Measurements from ENCODE around the gene FMNL3.

Gene FMNL3

DNA sequence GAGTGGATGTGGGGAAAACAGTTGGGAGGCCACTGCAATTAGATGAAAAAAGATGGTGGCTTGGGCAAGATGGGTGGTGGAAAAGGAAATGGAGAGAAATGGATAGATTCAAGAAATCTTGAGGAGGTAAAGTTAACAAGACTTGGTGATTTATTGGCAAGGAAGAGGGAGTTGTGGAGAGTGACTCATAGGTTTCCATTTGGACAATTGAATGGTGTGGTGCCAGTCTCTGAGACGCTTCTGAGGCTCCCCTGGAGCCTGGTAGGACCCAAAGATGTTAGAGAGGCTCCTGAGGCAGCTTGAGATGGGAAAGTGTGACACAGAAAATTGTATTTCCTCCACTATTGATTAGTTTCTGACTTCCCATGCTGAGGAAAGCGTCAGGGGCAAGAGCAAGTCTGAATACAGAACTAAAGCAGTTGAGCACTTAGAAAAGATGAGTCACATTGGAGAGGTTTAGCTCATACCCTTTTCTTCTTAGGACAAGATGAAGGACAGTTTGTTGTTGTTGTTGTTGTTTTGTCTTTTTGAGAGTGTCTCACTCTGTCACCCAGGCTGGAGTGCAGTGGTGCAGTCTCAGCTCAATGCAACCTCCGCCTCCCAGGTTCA, 79.3 kb downstream of the FMNL3 start:
- Histone ChIP-seq H3K9ac (ENCODE audit: low read length) (no peak overlapping the region), H3K36me3 (ENCODE audit: control insufficient read depth, insufficient read depth, low read length) (no peaks in the 10 kb centered on the region), H3K9me3 (ENCODE audit: control insufficient read depth, low read length) (no peaks in the 10 kb centered on the region), H3K4me3 (ENCODE audit: low read length) (no peak overlapping the region), H3K27me3 (ENCODE audit: control insufficient read depth, insufficient read depth, low read length) (no peaks in the 10 kb centered on the region), H3K4me1 (ENCODE audit: control insufficient read depth, insufficient read depth, low read length) (no peaks in the 10 kb centered on the region)

DNA sequence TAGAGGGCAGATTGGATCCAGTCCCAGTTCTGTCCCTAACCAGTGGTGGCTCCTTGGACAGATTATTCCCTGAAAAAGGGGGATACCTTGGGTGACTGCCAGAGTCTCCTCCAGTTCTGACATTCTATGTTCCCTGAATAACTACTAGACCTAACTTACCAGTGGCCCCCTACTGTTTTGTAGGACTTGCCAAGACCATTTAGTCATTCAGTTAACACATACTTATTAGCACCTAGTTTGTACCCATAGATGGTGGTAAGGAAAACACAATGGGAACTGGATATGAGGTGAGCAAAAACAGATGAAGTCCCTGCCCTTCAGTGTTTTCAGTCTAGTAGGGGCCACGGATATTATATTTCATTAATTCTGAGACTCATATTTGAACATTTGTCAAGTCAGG, 80.4 kb downstream of the FMNL3 start:
- no peaks in the 10 kb centered on the region for H3K27me3 ChIP-seq (ENCODE audit: control insufficient read depth, insufficient read depth, low read length)
- no peaks in the 10 kb centered on the region for H3K36me3 ChIP-seq (ENCODE audit: control insufficient read depth, insufficient read depth, low read length)
- no peaks in the 10 kb centered on the region for H3K9me3 ChIP-seq (ENCODE audit: control insufficient read depth, low read length)
- H3K4me3 ChIP-seq (ENCODE audit: low read length): no peak overlapping the region
- H3K9ac ChIP-seq (ENCODE audit: low read length): no peak overlapping the region
- H3K4me1 ChIP-seq (ENCODE audit: control insufficient read depth, insufficient read depth, low read length): peaks cover 1% of the 10 kb centered on the region

DNA sequence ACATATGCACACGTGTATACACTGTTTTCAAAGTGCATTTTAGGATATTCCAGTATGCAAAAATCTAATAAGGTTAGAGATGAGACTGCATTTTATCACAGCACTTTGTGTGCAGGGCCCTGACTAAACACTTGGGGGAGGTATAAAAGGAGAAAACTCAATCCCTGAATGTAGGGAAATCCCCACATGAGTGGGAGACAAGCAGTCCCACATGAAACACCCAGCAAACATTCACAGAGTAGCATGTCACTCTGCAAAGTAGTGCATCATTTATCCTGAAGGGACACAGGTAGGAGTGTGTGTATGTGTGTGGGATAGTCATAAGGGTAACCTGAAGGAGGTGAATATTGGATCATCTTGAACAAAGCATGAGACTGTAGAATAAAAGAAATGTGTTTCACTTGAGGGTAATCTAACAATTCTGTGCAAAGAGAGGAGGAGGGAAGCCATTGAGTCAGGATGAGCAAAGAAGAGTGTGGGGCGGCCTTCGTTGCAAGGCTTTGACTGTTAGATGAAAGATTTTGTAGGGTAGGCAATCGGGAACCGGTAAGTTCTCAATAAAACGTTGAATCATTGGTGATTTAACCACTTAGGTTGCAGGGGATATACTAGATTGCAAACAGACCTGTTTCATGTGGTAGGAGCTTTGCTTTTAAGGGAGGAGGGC, 80.9 kb downstream of the FMNL3 start:
- Histone ChIP-seq H3K36me3 (ENCODE audit: control insufficient read depth, insufficient read depth, low read length) (no peaks in the 10 kb centered on the region), H3K9ac (ENCODE audit: low read length) (no peak overlapping the region), H3K4me1 (ENCODE audit: control insufficient read depth, insufficient read depth, low read length) (peaks cover 6% of the 10 kb centered on the region), H3K27me3 (ENCODE audit: control insufficient read depth, insufficient read depth, low read length) (no peaks in the 10 kb centered on the region), H3K4me3 (ENCODE audit: low read length) (no peak overlapping the region), H3K9me3 (ENCODE audit: control insufficient read depth, low read length) (no peaks in the 10 kb centered on the region)

DNA sequence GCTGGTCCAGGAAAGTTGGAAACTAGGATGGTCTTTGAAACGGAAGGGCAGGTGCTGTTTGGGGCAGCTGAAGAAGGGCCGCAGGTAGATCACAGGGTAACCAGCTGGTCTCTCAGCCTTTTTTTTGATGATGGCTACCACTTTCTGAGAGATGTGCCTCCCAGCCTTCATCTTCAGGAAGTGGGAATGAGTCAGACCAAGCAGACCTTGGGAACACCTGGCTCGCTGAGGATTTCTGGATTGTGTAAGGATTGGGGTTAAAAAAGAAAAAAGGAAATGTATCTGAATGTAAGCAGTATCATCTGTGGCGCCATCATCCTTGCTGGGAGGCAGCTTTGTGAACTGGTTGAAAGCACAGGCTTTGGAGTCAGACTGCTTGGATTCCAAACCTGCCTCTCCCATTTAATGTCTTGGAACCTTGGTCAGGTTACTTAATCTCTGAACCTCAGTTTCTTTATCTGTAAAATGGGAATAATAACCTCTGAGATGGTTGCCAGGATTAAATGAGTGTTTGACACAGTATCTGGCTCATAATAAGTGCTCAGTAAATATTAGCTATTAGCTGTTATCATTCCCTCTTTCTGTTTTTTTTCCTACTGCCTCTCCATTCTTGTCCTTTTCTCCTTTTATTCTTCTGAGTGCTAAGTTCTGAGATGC, 82.2 kb downstream of the FMNL3 start:
- Histone ChIP-seq H3K9ac (ENCODE audit: low read length) (no peak overlapping the region), H3K36me3 (ENCODE audit: control insufficient read depth, insufficient read depth, low read length) (no peaks in the 10 kb centered on the region), H3K4me3 (ENCODE audit: low read length) (no peak overlapping the region), H3K4me1 (ENCODE audit: control insufficient read depth, insufficient read depth, low read length) (peaks cover 6% of the 10 kb centered on the region), H3K9me3 (ENCODE audit: control insufficient read depth, low read length) (no peaks in the 10 kb centered on the region), H3K27me3 (ENCODE audit: control insufficient read depth, insufficient read depth, low read length) (no peaks in the 10 kb centered on the region)

DNA sequence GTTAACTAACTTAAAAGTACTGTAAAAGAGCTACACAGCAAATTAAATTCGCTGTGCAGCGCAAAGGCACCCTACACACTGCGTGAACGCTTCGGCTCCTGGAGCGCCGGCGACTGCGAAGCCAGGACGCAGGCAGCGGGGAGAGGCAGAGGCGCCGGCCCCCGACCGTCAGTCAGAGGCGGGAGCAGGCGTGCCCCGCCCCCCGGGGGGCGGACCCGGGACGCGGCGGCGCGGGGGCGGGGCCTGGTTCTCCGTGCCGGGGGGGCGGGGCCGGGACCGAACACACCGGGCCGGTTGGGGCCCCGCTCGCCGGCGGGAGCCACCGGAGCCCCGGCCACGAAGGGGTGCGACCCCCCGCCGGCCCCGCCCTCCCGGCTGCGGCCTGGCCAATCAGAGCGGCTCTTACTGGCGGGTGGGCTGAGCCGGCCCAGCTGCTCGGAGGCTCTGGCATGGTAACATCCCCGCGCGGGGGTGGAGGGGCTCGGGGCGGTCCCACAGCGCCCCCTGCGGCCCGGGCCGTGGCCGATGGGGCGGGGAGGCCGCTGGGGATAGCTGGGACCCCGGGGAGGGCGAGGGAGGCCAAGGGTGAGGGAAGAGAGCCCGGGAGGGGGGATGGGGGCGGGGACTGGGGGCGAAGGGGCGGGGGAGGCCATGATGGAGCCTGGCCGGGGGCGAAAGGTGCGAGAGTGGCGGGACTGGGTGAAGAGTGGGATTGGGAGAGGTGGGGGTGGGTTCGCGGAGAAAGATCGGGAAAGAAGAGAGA, 83.9 kb downstream of the FMNL3 start, which contains the start of gene PRPF40B:
TSS of gene PRPF40B (plus strand) at position 420 of the 763 bp plus-strand sequence. CDS start at position 450, 30 bp downstream.
- Histone ChIP-seq H3K36me3 (ENCODE audit: control insufficient read depth, insufficient read depth, low read length) (no peaks in the 10 kb centered on the region), H3K4me1 (ENCODE audit: control insufficient read depth, insufficient read depth, low read length) (peaks cover 6% of the 10 kb centered on the region), H3K4me3 (ENCODE audit: low read length) (peak within 1 kb of the TSS; percentile 91), H3K9ac (ENCODE audit: low read length) (peak within 1 kb of the TSS; percentile 53), H3K9me3 (ENCODE audit: control insufficient read depth, low read length) (no peaks in the 10 kb centered on the region), H3K27me3 (ENCODE audit: control insufficient read depth, insufficient read depth, low read length) (no peaks in the 10 kb centered on the region)

DNA sequence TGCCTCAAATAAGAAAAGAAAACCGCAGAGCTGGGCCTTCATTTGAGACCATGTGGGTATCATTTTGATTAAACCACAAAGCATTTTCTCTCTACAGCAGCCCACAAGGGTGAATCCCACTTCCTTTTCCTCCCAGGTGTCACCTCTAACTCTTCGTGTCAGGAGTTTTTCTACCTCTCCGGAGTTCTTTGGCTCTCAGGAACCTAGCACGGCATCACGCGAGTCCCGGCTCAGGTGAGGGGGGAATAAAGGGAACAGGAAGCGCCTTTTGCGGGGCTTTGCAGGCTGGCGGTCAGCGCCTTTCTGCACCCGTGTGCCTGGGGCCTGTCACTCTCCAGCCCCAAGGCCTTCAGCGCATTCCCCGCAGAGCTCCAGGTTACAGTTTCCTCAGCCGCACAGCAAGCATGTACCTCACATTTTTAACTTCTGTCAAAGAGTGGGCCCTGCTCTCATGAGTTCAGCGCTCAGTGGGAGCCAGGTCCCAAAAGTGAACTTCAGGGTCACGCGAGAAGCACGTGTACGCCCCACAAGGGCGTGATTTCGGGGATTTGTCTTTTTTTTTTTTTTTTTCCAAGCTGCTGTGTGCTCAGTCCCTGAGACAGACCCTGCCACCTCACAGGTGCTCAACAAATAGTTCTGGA, 84.6 kb downstream of the FMNL3 start:
- Histone ChIP-seq H3K9me3 (ENCODE audit: control insufficient read depth, low read length) (no peaks in the 10 kb centered on the region), H3K4me1 (ENCODE audit: control insufficient read depth, insufficient read depth, low read length) (peaks cover 6% of the 10 kb centered on the region), H3K9ac (ENCODE audit: low read length) (peak overlapping the region; percentile 53)

DNA sequence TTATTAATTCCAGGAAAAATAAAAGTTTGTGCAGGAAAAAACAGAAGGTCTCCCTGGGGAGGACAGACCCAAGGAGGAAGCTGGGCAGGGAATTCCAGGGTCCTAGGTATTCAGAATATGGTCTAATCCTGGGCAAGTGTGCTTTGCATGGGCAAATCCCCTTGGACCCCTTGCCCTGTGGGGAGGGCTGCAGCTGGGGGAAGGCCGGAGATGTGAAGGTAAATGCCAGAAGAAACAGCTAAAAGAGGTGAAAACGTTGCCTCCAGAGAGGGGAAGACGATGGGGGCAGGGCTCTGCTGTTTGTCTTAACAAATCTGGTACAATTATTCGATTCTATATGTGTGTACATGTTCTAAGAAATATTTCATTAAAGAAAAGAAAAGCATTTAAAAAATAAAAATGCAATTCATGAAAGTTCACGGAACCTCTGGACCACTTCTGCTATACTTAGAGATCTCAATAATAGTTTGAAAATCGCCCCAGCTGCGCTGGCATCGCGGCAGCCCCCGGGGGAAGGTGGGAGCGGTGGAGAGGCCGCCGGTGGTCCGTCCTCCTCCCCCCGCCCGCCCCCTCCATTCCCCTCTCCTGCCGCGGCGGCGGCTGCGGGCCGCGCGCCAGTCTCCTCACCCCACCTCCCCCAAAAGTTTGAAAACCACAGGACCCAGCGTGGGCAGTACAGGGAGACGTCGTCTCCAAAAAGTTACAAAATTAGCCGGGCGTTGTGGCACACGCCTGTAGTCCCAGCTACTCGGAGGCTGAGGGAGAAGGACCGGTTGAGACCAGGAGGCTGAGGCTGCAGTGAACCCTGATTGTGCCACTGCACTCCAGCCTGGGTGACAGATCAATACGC, 85.3 kb downstream of the FMNL3 start:
- Histone ChIP-seq H3K9ac (ENCODE audit: low read length) (peak overlapping the region; percentile 53), H3K4me3 (ENCODE audit: low read length) (peak overlapping the region; percentile 91), H3K27me3 (ENCODE audit: control insufficient read depth, insufficient read depth, low read length) (no peaks in the 10 kb centered on the region), H3K4me1 (ENCODE audit: control insufficient read depth, insufficient read depth, low read length) (peaks cover 6% of the 10 kb centered on the region), H3K9me3 (ENCODE audit: control insufficient read depth, low read length) (no peaks in the 10 kb centered on the region), H3K36me3 (ENCODE audit: control insufficient read depth, insufficient read depth, low read length) (no peaks in the 10 kb centered on the region)

More for the DNA sequence above, 84.6 kb downstream of the FMNL3 start:
- peak overlapping the region; percentile 91 for H3K4me3 ChIP-seq (ENCODE audit: low read length)
- no peaks in the 10 kb centered on the region for H3K36me3 ChIP-seq (ENCODE audit: control insufficient read depth, insufficient read depth, low read length)
- no peaks in the 10 kb centered on the region for H3K27me3 ChIP-seq (ENCODE audit: control insufficient read depth, insufficient read depth, low read length)

DNA sequence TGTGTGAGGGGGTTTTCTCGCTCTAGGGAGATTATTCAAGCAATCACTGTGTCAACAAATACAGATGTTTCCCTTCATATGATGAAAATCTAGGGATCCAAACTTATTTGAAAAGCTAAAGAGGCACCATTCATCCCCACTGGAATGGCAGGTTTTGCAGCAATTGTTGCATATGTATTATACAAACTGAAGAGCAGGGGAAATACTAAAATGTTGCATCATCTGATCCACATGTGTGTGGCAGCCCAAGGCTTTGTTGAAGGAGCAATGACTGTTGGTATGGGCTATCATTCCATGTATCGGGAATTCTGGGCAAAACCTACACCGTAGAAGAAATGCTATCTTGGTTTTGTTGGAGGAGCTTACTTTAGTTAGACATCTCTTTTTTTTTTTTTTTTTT, 87.9 kb downstream of the FMNL3 start:
- no peaks in the 10 kb centered on the region for H3K27me3 ChIP-seq (ENCODE audit: control insufficient read depth, insufficient read depth, low read length)
- no peaks in the 10 kb centered on the region for H3K9me3 ChIP-seq (ENCODE audit: control insufficient read depth, low read length)
- no peak overlapping the region for H3K9ac ChIP-seq (ENCODE audit: low read length)
- H3K36me3 ChIP-seq (ENCODE audit: control insufficient read depth, insufficient read depth, low read length): no peaks in the 10 kb centered on the region
- H3K4me3 ChIP-seq (ENCODE audit: low read length): no peak overlapping the region
- H3K4me1 ChIP-seq (ENCODE audit: control insufficient read depth, insufficient read depth, low read length): peaks cover 6% of the 10 kb centered on the region

DNA sequence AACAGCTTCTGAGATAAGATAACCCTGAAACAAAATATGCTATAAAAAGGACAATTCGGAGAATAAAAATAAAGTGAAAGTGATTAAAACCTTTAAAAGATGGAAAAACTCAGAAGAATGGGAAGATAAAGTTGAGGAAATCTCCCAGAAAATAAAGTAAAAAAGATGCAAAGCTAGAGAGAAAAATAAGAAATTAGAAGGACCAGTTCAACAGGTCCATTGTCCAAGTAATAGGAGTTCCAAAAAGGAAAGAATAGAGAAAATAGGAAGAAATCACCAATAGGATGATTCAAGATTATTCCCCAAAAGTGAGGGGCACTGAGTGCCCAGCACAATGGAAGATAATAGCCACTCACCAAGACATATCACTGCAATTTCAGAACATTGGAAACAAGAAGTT, 88.6 kb downstream of the FMNL3 start:
- Histone ChIP-seq H3K9ac (ENCODE audit: low read length) (no peak overlapping the region), H3K36me3 (ENCODE audit: control insufficient read depth, insufficient read depth, low read length) (no peaks in the 10 kb centered on the region), H3K27me3 (ENCODE audit: control insufficient read depth, insufficient read depth, low read length) (no peaks in the 10 kb centered on the region), H3K4me3 (ENCODE audit: low read length) (no peak overlapping the region), H3K9me3 (ENCODE audit: control insufficient read depth, low read length) (no peaks in the 10 kb centered on the region), H3K4me1 (ENCODE audit: control insufficient read depth, insufficient read depth, low read length) (peaks cover 6% of the 10 kb centered on the region)

DNA sequence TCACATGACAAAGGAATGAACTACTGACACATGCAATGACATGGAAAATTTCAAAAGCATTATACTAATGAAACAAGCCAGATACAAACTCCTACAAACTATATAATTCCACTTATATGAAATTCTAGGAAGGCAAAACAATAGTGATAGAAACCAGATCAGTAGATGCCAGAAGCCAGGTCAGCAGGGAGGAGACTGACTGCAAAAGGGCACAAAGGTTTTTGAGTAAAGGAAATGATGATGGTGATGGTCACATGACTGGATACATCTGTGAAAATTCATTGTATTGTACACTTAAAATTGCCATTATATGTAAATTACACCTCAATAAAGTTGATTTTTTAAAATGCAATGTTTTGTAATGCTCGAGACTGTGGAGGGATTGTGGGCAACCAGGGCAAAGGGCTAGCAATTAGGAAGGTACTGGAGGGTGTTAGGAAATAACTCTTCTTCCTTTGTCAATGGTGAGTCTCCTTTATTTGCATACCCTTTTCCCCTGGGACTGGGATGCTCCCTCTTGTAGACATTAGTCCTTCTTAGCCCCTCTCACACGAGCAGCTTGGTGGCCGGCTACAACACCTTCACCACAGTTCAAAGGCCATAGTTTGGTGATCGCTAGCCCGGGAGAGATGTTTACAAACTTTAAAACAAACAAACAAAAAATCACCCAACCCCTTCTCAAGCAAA, 90.5 kb downstream of the FMNL3 start:
- H3K4me3 ChIP-seq (ENCODE audit: low read length): no peak overlapping the region
- no peaks in the 10 kb centered on the region for H3K9me3 ChIP-seq (ENCODE audit: control insufficient read depth, low read length)
- peaks cover 3% of the 10 kb centered on the region for H3K4me1 ChIP-seq (ENCODE audit: control insufficient read depth, insufficient read depth, low read length)
- no peak overlapping the region for H3K9ac ChIP-seq (ENCODE audit: low read length)
- H3K27me3 ChIP-seq (ENCODE audit: control insufficient read depth, insufficient read depth, low read length): no peaks in the 10 kb centered on the region
- H3K36me3 ChIP-seq (ENCODE audit: control insufficient read depth, insufficient read depth, low read length): no peaks in the 10 kb centered on the region

Data from mucosa of stomach (tissue), 1 donor.